GM21723 (cell line): Measurements from ENCODE around the gene SORCS2.
"Not testable (repeated sequence)": the region's sequence is repeated elsewhere in the genome, so short reads cannot be mapped to it uniquely, and the experiment has no call there.

ENCODE experiments used
- ATAC-seq: cut with Tn5 transposase; IDR thresholded peaks from one replicate; pipeline ENCODE4 v1.9.1; 2021; ENCODE audit warnings: mild to moderate bottlenecking, moderate library complexity; ENCODE audit not compliant: unreplicated experiment

SORCS2 gene

DNA sequence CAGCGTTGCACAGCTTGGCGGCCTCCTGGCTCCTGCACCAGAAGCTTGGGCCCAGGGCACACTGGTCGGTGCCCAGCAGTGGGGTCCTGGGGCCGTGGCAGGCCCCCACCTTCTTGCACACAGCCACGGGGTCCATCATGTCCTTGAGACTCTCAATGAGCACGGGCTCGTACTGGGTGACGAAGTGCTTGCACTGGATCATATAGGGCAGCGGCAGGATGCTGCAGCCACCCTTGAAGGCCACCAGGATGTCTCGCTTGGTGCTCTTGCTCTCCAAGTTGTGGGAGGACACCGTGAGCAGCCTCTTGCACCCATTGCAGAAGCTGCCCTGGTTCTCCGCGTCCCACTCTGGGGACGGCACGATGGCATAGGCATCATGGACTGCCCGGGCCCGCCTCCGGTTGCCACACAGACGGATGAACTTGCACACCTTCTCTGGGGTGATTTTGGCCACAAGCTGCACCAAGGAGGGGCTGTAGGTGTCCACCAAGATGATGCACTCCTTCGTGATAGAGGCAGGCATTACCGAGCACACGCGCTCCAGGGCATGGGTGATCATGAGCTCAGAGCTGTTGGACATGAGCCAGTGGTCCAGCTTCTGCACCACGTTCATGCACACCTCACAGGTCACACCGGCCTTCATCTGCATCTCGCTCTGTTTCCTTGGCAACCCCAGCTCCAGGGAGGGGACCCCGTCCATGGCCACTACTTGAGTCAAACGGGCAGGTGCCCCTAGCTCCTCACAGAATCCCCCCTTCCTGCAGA is 241.2 kb downstream of the SORCS2 start:
- ATAC-seq = no peak

DNA sequence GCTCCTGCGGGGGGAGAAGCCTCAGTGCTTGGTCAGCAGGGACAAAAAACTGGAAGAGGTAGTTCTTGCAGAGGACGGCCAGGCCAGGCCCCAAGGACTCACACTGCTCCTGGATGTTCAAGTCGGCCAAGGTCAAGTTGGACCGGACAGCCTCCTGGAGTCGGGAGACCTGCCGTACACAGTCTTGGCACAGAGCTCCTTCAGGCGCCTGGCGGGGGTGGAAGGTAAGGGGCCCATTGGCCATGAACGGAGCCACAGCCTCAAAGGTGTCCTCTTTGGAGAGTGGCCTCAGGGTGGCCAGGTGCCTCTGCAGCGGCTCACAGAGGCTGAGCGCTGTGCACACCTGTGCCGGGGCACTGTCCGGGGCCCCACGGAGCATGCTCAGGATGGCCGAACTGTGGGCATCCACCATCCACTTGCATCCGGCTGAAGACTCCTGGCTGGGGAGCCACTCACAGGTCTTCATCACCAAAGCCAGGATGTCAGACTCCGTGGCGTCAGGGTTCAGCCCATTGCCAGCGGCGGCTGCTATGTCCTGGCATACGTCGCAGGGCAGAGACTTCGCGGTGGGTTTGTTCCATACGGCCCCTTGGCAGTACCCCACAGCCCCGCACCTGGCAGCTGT is 241.9 kb downstream of the SORCS2 start:
- ATAC-seq = no peak

DNA sequence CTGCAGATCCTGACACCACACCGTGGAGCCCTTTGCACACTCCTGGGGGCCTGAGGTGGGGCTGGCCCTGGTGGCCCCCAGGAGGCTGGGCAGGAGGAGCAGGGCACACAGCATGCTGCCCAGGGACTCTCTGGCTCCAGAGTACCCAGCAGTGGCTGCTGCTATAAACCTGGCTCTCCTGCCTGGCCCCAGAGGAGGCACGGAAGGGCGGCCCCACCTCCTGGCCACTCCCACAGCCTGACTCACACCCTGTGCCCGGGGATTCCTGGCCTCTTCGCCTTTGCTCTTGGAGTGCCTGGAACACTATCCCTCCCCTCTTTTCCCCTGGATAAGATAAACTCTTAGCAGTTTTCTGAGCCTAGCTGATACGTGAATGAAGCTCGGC is 242.4 kb downstream of the SORCS2 start, which contains the start of gene PSAPL1:
Gene PSAPL1 (minus strand): TSS at position 165 of the 385 bp plus-strand sequence. CDS start 51 bp downstream, at position 114.
- no peak for ATAC-seq

DNA sequence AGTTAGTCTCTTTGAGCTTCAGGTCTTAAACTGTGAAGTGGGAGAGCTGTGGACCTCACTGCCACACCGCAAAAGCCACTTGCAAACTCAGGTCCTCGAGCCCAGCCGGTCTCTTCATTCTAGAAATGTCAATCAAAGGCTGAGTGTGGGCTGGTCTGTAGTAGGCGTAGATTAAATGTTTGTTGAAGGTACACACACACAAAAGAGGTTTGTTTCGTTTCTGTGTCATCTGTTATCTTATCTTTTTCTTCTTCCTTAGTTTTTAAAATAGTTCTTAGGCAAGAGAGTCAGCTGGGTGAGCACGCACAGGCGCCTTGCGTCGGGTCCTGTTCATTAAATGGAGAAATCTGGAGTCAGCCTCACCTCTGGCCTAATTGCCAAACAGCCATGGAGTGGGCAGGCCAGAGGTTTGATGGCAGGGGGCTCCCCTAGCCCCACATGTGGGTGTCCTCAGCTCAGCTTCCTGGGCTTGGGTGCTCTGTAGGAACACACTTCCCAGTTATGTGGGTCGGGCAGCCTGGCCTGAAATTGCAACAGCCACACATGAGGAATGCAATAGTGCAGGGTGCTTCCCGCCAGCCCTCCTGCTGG is 243.2 kb downstream of the SORCS2 start:
- ATAC-seq = no peak

DNA sequence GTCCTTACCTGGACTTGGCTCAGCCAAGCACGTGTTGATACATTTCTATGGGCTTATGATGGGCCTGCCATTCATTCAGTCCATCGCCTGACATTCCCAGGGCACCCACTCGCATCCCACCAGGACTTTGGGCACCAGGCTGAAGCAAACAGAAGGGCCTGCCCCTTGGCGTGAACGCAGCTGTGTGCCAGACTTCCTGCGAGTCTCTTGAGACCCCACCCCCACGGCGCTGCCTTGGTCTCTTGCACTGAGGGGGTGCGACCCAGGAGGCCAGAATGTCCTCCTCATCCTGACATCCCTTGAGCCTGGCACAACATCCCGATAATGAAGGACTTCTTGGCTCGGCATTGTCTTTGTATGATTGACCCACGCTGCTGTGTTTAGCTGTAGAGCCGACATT is 243.9 kb downstream of the SORCS2 start:
- no peak for ATAC-seq

DNA sequence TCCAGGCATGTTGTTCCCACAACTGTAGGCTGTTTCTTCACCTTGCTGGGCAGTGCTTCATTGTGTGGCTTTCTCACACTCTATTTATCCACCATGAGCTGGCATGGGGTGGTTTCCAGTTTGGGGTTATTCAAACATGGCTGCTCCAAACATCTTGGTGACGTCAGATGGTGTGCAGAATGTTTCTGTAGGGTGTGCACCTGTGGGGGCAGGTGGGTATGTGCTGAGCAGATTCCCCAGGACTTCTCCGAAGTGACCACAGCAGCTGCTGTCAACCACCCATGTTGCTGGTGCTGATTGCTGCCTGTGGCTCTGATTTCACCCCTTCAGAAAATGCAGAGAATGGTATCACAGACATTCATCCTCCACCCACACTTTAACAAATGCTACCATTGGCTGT is 247.4 kb downstream of the SORCS2 start:
- no peak for ATAC-seq

DNA sequence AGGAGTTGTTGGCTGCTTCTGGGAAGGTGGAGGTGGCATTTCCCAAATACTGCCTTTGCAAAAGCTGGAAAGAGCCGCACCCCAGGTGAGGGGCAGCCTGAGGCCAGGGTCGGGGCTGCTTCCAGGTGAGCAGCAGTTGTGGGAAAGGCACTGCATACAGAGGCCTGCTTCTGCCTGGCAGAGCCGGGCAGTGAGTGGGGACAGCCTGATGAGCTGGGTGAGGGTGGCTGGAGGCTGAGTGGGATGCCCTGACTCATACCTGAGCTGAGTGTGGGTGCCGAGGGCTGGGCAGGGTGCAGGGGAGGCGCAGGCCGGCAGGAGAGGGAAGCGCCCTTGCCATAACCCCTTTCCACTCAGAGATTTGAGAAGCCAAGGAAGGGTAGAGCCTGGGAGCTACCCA is 248.9 kb downstream of the SORCS2 start:
- no peak for ATAC-seq

DNA sequence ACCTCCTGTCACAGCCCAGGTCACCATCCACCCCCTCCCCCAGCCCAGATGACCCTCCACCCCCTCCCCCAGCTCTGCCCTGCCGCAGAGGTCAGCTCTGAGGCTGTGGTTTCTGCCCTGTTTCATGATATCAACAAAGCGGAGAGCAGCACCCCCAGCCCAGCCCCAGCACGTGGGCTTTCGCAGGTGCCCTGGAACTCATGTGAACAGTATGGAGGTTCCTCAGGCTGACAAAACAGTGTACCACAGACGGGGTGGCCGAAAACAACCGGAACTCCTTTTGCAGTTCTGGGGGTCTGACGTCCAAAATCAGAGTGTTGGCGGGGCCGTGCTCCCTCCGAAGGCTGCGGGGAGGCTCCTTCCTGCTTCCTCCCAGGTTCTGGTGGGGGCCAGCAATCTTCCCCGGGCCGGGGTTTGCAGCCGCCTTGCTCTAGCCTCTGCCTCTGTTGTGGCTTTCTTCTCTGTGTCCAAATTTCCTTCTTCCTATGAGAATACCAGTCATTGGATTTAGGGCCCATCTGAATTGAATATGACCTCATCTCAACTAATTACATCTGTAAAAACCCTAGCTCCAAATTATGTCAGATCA is 250.3 kb downstream of the SORCS2 start:
- no peak for ATAC-seq

DNA sequence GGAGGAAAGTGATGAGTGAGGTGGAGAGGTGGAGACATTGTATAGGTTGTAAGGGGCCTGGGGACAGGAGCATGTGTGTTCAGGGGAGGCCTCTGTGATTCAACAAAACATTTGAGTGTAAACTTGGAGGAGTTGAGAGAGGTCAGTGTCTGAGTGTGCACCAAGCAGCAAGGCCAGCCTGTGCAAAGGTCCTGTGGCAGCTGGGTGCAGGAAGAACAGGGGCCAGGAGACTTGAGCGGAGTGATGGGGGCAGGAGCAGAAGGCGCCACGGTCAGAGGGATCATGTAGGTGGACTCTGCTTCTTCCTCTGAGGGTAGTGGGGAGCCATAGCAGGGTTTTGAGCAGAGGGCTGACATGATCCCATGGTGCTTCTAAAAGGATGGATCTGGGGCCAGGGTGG is 252.0 kb downstream of the SORCS2 start:
- ATAC-seq = no peak

DNA sequence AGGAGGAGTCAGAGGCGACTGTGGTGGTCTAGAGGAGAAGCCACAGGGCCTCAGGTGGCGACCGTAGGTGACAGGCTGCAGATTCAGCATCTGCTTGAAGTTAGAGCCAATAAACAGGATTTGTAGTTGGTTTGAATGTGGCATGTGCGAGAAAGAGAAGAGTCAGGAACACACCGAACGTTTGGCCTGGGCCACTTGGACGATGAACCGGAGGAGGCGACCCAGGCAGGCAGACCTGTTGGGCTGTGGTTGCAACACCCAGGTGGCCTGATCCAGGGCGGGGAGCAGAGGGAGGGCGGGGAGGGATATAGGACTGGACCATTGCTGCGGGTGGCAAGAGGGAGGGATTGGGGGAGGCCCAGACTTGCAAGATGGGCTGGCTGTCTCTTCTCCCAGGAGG is 252.4 kb downstream of the SORCS2 start:
- no peak for ATAC-seq

DNA sequence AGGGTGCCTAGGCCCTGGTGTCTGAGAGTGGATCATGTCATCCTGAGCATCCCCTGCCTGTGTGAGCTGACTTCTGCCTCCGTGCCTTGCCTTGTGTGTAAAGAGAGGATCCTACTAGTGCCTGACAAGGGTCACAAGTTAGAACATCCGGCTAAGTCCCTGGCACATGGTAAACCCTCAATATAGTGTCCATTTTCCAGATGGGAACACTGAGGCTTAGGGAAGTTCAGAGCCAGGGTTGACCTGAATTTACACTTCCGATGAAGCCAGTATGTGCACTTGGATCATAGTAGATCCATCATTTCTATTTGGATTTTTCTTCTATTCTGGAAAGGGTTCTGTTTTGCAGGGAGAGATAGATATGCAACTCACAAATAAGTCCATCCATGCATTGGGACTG is 254.9 kb downstream of the SORCS2 start:
- no peak for ATAC-seq

DNA sequence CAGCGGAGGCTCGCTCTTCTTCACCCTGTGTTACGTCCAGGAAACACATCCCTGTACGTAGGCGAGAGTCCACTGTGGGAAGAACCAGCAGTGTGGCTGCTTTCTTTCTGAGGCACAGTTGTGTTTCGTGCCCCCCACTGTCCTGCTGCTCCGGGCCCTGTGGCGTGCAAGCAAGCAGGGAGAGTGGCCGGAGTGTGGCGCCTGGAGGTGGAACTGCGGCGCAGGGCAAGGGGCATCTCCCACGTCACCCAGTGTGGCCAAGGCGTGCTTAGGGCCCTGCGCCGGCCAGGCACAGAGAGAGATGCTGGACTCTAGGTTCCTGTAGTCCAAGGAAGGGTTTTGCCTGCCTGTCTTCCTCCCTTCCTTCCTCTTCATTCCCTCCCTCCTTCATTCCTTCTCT is 255.7 kb downstream of the SORCS2 start:
- ATAC-seq = no peak

DNA sequence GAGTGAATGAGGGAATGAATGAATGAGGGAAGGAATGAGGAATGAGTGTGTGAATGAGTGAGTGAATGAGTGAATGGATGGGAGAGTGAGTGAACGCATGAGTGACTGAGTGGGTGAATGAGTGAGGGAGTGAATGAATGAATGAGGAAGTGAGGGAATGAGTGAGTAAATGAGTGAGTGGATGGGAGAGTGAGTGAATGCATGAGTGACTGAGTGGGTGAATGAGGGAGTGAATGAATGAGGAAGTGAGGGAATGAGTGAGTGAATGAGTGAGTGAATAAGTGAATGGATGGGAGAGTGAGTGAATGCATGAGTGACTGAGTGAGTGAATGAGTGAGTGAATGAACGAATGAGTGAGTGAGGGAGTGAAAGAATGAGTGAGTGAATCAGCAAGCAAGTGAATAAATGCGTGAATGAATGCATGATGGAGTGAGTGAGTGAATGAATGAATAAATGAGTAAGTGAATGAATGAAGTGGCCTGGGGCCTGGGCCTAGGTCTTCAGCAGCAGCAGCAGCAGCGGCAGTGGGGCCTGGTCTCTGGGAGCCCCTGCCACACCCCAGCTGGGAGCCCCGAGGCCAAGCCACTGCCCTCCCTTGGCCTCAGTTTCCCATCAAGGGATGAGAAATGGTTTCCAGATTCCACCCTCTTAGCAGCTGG is 258.6 kb downstream of the SORCS2 start:
- ATAC-seq = no peak

DNA sequence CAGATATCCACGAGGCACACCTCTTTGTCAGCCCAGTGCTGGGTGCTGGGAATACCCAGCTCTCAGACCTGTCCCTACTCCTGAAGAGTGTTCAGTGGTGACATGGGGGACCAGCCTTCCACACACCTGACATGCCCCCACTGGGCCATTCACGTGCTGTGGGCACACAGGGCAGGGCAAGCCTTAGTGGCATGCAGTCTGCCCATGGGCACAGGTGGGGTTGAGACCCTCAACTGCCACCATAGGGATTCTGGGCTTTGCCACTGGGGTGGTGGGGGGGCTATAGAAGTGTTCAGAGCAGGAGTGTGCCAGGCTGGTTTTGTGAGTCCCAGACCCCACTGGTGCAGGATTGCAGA is 259.1 kb downstream of the SORCS2 start:
- ATAC-seq = no peak

DNA sequence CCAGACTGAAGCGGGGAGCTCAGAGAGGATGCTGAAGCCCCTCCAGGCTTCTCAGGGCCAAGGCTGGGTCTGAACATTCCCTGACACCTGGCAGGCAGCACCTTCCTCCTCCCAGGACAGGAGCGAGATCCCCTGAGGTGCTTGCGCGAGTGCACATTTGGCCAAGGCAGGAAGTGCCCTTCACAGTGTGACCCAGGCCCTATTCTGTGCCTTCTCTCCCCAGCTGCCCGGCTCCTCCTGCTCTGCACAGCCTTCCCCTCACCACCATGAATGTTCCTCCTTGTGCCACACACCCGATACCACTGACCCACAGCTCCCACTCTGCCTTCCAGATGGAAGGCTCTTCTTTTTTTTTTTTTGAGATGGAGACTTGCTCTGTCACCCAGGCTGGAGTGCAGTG is 259.5 kb downstream of the SORCS2 start:
- no peak for ATAC-seq

DNA sequence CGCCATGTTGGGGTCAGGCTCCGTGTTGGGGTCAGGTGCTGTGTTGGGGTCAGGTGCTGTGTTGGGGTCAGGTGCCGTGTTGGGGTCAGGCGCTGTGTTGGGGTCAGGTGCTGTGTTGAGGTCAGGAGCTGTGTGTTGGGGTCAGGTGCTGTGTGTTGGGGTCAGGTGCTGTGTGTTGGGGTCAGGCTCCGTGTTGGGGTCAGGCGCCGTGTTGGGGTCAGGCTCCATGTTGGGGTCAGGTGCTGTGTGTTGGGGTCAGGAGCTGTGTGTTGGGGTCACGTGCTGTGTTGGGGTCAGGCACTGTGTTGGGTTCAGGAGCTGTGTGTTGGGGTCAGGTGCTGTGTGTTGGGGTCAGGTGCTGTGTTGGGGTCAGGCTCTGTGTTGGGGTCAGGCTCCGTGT is 260.5 kb downstream of the SORCS2 start:
- ATAC-seq = not testable (repeated sequence)

DNA sequence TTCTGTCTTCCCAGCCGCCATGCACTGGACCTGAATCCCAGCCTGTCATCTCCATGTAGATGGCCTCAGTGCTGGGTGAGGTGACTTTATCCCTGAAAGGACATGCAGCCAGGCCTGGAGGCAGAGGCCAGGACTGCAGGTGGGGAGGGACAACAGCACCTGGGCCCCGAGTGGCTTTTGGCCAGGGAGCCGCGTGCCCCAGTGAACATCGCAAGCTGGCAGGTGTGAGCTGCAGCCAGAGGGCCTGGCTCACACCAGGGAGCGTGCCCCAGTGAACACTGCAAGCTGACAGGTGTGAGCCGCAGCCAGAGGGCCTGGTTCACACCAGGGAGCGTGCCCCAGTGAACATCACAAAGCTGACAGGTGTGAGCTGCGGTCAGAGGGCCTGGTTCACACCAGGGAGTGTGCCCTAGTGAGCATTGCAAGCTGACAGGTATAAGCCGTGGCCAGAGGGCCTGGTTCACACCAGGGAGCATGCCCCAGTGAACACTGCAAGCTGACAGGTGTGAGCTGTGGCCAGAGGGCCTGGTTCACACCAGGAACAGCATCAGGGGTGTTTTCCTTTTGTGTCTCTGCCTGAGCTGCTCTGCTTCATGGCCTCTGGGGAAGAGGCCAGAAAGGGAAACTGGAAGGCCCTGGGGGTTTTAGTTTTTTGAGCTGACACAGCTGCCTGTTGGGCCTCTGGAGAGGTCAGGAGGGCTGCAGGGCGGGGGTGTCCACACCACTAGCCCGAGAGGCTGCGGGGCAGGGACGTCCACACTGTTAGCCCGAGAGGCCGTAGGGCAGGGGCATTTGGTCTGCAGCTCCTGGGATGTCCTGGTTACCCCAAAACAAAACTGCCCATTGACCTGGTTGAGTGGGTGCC is 265.1 kb downstream of the SORCS2 start:
- ATAC-seq = no peak

DNA sequence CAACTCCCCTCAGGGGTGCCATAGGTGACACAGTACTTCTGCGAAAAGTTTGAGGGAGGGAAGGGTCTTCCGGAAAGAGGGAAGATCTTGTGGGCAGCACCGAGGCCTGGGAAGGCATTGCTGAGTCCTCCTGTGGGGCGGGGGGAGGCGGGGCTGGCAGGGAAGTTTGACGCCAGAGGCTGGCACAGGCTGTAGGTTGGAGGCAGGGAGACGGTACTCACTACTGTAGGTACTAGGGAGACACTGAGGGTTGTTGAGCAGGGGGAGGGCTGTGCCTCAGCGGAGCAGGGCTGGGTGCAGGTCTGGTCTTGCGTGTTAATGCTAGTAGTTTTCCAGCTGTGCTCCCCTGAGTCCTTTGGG is 265.7 kb downstream of the SORCS2 start:
- ATAC-seq = no peak

DNA sequence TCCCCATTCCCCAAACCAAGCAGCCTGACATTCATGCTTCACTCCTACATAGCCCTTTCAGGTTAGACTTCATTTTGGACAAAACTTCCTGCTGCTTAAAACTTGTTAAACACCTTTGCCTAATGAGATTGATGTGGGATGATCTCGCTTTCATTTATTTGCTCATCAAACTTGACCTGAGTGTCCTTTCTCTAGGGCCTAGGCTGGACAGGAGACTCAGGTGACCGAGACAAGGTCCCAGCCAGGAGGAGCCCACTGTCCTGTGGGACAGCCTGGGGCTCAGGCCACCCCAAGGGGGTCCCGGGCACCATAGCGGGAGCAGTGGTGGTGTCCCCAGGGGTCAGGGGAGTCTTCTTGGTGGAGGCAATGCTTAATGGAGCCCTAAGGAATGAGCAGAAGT is 266.1 kb downstream of the SORCS2 start:
- ATAC-seq = no peak

DNA sequence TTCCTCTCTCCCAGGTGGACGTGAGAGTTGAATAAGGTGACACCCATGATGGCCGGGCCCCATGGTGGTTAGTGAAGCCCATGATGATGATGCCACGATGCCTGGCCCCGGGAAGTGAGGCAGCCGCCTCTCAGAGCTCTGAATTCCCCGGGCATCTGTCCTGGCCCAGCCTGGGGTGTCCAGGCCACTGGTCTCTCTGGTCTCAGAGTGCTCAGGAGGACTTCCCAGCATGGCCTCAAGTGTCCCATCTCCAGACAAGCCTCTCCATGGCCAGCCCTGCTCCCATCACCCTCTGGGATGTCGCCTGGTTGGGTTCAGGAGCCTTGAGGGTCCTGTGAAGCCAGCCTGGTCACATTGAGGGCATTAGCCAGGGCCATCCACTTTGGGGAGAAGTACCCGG is 267.1 kb downstream of the SORCS2 start:
- no peak for ATAC-seq

DNA sequence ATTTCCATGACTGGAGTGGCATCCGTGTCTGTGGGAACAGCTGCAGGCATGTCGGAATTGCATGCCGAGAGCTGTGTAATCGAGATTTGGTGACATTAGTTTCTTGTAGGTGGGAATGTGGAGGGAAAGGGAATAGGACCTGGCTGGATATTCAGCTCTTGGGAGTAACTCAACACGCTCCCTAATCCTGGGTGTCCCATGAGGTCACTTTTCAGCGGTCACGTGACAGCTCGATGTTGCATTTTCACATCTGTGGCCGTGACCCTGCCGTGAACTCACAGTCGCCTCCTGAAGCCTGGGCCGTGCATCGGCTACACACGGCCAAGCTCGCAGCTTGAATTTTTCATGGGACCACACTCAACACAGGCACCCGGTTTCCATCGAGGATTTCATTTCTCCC is 268.2 kb downstream of the SORCS2 start:
- no peak for ATAC-seq
